ENCODE results near the gene NRIP1.

NRIP1 gene

GRCh38 chr21:15095326-15095725 lies 30.5 kb upstream of the NRIP1 start:
- Histone ChIP-seq H3K4me3 (IDR thresholded peaks at IDR 0.05; ENCODE audit: insufficient read depth, low read depth, low read length) (no peak overlapping the region), H3K4me2 (no peak overlapping the region), H3K79me2 (ENCODE audit: insufficient read depth, low read depth) (no peaks in the 10 kb centered on the region), H3K9ac (no peak overlapping the region), H3K27me3 (ENCODE audit: insufficient read depth, low read depth) (no peaks in the 10 kb centered on the region), H3K36me3 (ENCODE audit: insufficient read depth) (no peaks in the 10 kb centered on the region), H4K20me1 (ENCODE audit: insufficient read depth) (no peaks in the 10 kb centered on the region), H3K4me1 (ENCODE audit: low read depth, poor library complexity, severe bottlenecking) (no peaks in the 10 kb centered on the region), H2AFZ (ENCODE audit: low read depth) (no peak overlapping the region), H3K27ac (no peak overlapping the region)
- TF ChIP-seq, protein P1, sequence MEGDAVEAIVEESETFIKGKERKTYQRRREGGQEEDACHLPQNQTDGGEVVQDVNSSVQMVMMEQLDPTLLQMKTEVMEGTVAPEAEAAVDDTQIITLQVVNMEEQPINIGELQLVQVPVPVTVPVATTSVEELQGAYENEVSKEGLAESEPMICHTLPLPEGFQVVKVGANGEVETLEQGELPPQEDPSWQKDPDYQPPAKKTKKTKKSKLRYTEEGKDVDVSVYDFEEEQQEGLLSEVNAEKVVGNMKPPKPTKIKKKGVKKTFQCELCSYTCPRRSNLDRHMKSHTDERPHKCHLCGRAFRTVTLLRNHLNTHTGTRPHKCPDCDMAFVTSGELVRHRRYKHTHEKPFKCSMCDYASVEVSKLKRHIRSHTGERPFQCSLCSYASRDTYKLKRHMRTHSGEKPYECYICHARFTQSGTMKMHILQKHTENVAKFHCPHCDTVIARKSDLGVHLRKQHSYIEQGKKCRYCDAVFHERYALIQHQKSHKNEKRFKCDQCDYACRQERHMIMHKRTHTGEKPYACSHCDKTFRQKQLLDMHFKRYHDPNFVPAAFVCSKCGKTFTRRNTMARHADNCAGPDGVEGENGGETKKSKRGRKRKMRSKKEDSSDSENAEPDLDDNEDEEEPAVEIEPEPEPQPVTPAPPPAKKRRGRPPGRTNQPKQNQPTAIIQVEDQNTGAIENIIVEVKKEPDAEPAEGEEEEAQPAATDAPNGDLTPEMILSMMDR (conservative IDR thresholded peaks at IDR 0.05; ENCODE audit: low read depth, low read length), result no peak

DNA sequence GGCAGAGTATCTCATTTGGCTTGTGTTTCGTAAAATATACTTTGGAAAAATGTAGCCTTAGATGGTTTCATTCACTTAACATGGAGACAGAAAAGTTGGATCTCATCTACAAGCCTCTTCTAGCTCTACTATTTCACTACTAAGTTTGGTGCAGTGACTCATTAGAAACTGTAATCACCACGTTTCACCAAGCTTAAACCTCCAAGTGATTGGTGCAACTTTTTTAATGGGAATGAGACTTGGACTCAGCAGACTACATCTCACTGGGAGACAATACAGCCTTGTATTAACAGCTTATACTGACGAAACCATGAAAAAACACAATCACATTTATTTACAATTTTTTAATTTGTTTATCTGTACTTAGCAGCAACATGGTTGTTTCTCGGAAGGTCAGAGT lies 29.9 kb upstream of the NRIP1 start:
- Histone ChIP-seq H3K27me3 (ENCODE audit: insufficient read depth, low read depth) (no peaks in the 10 kb centered on the region), H3K4me1 (ENCODE audit: low read depth, poor library complexity, severe bottlenecking) (no peaks in the 10 kb centered on the region), H4K20me1 (ENCODE audit: insufficient read depth) (no peaks in the 10 kb centered on the region), H3K4me2 (no peak overlapping the region), H3K36me3 (ENCODE audit: insufficient read depth) (no peaks in the 10 kb centered on the region), H3K79me2 (ENCODE audit: insufficient read depth, low read depth) (no peaks in the 10 kb centered on the region), H3K9ac (no peak overlapping the region), H3K4me3 (IDR thresholded peaks at IDR 0.05; ENCODE audit: insufficient read depth, low read depth, low read length) (no peak overlapping the region), H3K27ac (no peak overlapping the region), H2AFZ (ENCODE audit: low read depth) (no peak overlapping the region)
- TF ChIP-seq, protein P1 (conservative IDR thresholded peaks at IDR 0.05; ENCODE audit: low read depth, low read length), result no peak

DNA sequence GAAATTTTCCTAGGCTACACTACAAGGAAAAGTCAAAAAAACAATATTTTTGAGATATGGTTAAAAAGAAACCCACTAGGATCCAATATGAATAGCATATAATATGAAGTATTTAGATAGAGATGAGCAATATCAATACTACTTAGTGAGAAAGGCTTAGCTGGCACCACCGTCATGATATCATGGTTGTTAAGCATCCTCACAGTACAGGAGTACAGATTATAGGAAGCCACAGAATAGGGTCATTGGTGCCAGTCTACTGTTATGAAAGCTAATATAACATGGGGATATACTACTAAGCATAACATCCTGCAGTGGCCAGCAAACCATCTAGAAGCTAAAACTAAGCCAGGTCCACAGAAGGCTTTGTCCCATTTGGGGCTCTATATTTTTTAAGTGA lies 28.4 kb upstream of the NRIP1 start:
- TF ChIP-seq, protein P1 (conservative IDR thresholded peaks at IDR 0.05; ENCODE audit: low read depth, low read length), result no peak
- Histone ChIP-seq H2AFZ (ENCODE audit: low read depth) (no peak overlapping the region), H3K4me1 (ENCODE audit: low read depth, poor library complexity, severe bottlenecking) (no peaks in the 10 kb centered on the region), H3K27me3 (ENCODE audit: insufficient read depth, low read depth) (no peaks in the 10 kb centered on the region), H3K79me2 (ENCODE audit: insufficient read depth, low read depth) (no peaks in the 10 kb centered on the region), H4K20me1 (ENCODE audit: insufficient read depth) (no peaks in the 10 kb centered on the region), H3K4me3 (IDR thresholded peaks at IDR 0.05; ENCODE audit: insufficient read depth, low read depth, low read length) (no peak overlapping the region), H3K9ac (no peak overlapping the region), H3K27ac (no peak overlapping the region), H3K4me2 (no peak overlapping the region), H3K36me3 (ENCODE audit: insufficient read depth) (no peaks in the 10 kb centered on the region)

DNA sequence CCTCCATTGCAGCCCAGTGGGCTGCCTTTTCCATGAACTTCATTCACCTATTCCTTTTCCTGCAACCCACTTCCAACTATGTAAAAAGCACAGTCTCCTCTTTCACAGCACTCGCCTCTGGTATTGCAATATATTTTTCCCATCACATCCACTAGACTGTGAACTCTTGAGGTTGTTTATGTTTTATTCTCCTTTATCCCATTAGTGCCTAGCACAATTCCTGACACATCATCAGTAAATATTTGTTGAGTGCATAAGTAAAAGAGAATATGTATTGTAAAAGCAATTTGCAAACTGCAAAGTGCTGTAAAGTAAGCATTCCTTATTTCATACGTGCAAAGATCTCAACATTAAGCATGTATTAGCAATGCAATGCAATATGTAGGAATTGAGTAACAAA lies 27.9 kb upstream of the NRIP1 start:
- TF ChIP-seq, protein P1 (conservative IDR thresholded peaks at IDR 0.05; ENCODE audit: low read depth, low read length), result no peak
- Histone ChIP-seq H4K20me1 (ENCODE audit: insufficient read depth) (no peaks in the 10 kb centered on the region), H2AFZ (ENCODE audit: low read depth) (no peak overlapping the region), H3K4me3 (IDR thresholded peaks at IDR 0.05; ENCODE audit: insufficient read depth, low read depth, low read length) (no peak overlapping the region), H3K27ac (no peak overlapping the region), H3K4me1 (ENCODE audit: low read depth, poor library complexity, severe bottlenecking) (no peaks in the 10 kb centered on the region), H3K27me3 (ENCODE audit: insufficient read depth, low read depth) (no peaks in the 10 kb centered on the region), H3K79me2 (ENCODE audit: insufficient read depth, low read depth) (no peaks in the 10 kb centered on the region), H3K36me3 (ENCODE audit: insufficient read depth) (no peaks in the 10 kb centered on the region), H3K4me2 (no peak overlapping the region), H3K9ac (no peak overlapping the region)

Measured in KMS-11 (cell line).